ENCODE data around the gene TMTC4. TPM values are rescaled to one million over a fixed set of nuclear protein-coding genes. Genes with fewer than 3 reads are reported as not detected.
"Not testable (repeated sequence)": the region's sequence is repeated elsewhere in the genome, so short reads cannot be mapped to it uniquely, and the experiment has no call there.

Gene TMTC4
- total RNA-seq, 2 donors from 2014 or later = 16.1 to 18.1 TPM

DNA sequence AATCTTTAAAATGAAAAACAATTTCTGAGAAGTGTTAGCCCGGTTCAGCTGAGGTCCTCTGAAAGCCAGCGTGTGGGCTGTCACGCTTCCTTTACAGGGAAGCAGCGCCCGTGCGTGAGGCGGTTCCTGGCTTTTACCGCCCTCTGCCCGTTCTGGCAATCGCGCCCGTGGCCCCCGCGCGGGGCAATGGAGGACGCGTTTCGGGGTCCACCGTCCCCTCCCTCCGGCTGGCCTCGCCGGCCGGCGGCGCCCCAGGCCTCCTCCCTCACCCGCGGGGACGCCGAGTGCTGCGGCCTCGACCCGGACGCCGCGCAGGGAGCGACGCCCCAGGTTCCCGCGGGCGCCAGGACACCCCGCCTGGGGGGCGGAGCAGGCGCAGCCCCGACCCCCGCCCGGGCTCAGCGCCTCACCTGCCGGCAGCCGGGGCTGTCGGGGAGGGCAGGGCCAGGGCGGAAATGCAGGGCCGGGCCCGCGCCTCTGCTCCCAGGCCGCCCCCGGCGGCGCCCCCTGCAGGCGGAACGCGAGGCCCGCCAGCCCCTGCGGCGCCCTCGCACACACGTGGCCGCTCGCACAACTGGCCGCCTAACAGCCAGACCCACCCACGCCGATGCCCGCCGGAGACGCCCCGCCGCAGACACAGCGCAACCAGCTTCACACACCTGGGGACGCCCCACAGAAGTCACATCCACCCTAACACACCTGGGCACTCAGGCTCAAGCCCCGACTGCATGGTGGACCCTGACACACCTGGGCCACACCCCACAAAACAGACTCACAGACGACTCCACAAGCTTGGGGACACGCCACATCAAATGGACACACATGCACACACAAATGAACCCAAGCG lies 86.0 kb downstream of the TMTC4 start, which contains the start of gene GGACT:
TSS of gene GGACT (minus strand) at position 459 of the 847 bp plus-strand sequence. CDS start 56,198 bp downstream, outside the sequence.
- ATAC-seq (replicated peaks in 1 of 2) = peak; percentile 93 to 96
- H3K4me3 Mint-ChIP-seq = peak within 1 kb of the TSS; percentile 87 to 91
- peaks cover 0 to 2% of the 10 kb centered on the region in 2 donors for H3K9me3 Mint-ChIP-seq
- no peaks in the 10 kb centered on the region for H3K27me3 Mint-ChIP-seq (ENCODE audit: low read depth)
- peak; percentile 88 to 95 for DNase-seq
- H3K27ac Mint-ChIP-seq = peak within 1 kb of the TSS; percentile 94
- H3K4me1 Mint-ChIP-seq (ENCODE audit: low read depth) = peaks cover 35% of the 10 kb centered on the region
- H3K36me3 Mint-ChIP-seq (ENCODE audit: insufficient read depth in 2 of 2) = no peaks in the 10 kb centered on the region

DNA sequence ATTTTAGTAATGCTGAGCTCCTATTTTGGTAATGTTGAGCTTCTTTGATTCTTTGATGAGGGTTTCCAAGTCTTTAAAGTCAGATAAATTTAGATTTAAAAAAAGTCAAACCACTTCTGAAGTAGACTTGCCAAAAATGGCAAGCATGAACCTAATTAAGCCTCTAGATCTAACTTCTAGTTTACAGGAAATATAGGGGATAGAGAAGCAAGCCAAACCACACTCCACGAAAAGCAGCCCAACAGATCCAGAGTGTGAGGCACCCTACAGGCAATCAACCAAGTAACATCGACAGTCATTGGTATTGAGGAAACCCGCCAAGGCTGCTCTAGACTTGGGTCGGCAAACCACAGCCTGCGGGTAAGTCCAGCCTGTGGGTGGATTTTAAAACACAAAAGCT lies 89.7 kb downstream of the TMTC4 start:
- Mint-ChIP-seq H3K27ac (peak overlapping the region; percentile 72), H3K36me3 (ENCODE audit: insufficient read depth in 2 of 2) (no peaks in the 10 kb centered on the region), H3K9me3 (peaks cover 0 to 2% of the 10 kb centered on the region in 2 donors), H3K4me1 (ENCODE audit: low read depth) (peaks cover 56% of the 10 kb centered on the region), H3K4me3 (peak overlapping the region; percentile 15 to 53), H3K27me3 (ENCODE audit: low read depth) (no peaks in the 10 kb centered on the region)
- DNase-seq = no peak
- ATAC-seq (replicated peaks in 1 of 2) = no peak

DNA sequence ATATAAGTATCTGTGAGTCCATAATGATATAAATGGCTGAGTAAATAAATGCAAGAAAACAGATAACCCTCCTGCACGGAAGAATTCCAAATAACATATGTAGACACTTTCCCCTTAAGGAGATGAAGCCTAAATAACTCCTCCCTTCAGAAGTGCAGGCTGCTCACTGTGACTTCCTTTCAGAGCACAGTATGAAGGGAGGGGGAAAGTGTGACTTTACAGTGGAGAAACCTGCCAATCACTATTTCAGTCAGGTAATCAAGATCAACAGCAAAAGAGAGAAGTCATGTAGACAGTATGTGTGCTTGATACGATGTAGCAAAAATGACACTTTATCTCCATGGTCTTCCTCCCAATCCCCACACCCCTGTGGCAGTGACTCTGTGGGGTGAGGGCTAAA lies 93.1 kb downstream of the TMTC4 start:
- peaks cover 0 to 2% of the 10 kb centered on the region in 2 donors for H3K9me3 Mint-ChIP-seq
- no peak overlapping the region for H3K4me3 Mint-ChIP-seq
- H3K36me3 Mint-ChIP-seq (ENCODE audit: insufficient read depth in 2 of 2) = no peaks in the 10 kb centered on the region
- peaks cover 37% of the 10 kb centered on the region for H3K4me1 Mint-ChIP-seq (ENCODE audit: low read depth)
- no peaks in the 10 kb centered on the region for H3K27me3 Mint-ChIP-seq (ENCODE audit: low read depth)
- no peak overlapping the region for H3K27ac Mint-ChIP-seq
- peak; percentile 43 to 69 for ATAC-seq (replicated peaks in 1 of 2)
- no peak for DNase-seq

DNA sequence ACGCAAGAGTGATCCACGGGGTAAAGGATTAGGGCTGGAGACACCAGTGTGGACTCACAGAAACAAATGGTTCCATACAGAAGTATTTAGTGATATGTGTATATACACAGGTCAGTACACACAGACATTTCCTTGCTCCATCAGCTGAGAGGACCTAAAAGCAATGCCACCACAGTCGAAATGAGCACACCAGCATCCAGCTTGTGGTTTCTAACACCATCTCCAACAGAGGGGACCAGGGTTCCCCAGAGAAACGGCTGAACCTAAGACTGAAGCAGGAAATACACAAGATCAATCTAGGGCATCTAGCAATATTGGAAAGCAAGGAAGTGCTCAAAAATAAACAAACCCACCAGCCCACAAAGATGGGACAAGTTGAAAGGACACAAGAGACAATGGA lies 93.6 kb downstream of the TMTC4 start:
- DNase-seq (no peak), ATAC-seq (replicated peaks in 1 of 2) (no peak)
- Mint-ChIP-seq H3K27ac (no peak overlapping the region), H3K36me3 (ENCODE audit: insufficient read depth in 2 of 2) (no peaks in the 10 kb centered on the region), H3K4me3 (no peak overlapping the region), H3K9me3 (peaks cover 0 to 2% of the 10 kb centered on the region in 2 donors), H3K4me1 (ENCODE audit: low read depth) (peaks cover 36% of the 10 kb centered on the region), H3K27me3 (ENCODE audit: low read depth) (no peaks in the 10 kb centered on the region)

DNA sequence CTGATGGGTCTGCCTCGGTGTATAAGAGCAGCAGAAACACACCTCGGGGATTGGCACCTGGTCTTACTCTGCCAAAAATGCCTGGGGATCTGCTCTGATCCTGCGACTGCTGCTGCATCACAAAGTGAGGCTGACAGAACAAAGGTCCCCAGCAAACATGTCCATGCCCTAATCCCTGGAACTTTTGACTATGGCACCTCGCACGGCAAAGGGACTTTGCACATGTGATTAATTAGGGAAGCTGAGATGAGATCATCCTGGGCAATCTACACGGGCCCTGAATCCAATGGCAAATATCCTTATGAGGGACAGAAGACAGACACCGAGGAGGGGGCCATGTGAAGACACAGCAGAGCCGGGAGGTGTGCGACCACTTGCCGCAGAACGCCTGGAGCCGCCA lies 94.5 kb downstream of the TMTC4 start:
- Mint-ChIP-seq H3K27me3 (ENCODE audit: low read depth) (no peaks in the 10 kb centered on the region), H3K27ac (no peak overlapping the region)
- ATAC-seq (replicated peaks in 1 of 2) = no peak

DNA sequence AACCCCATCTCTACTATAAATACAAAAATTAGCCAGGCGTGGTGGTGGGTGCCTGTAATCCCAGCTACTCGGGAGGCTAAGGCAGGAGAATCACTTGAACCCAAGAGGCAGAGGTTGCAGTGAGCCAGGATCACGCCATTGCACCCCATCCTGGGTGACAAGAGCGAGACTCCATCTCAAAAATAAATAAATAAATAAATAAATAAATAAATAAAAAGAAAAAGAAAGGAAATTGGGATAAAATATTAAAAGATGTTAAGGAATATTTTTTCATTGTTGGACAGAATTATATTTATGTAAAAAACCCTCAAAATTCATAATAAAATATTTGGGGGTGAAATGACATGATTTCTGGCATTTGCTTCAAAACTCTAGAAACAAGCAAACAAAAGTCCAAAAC lies 97.4 kb downstream of the TMTC4 start:
- H3K4me3 Mint-ChIP-seq; H3K27ac Mint-ChIP-seq; H3K36me3 Mint-ChIP-seq (ENCODE audit: insufficient read depth in 2 of 2); DNase-seq; ATAC-seq (replicated peaks in 1 of 2); H3K27me3 Mint-ChIP-seq (ENCODE audit: low read depth); H3K9me3 Mint-ChIP-seq: not testable (repeated sequence)
- H3K4me1 Mint-ChIP-seq (ENCODE audit: low read depth) = peaks cover 38% of the 10 kb centered on the region

More for the DNA sequence above, 94.5 kb downstream of the TMTC4 start:
- Mint-ChIP-seq H3K4me1 (ENCODE audit: low read depth) (peaks cover 33% of the 10 kb centered on the region), H3K36me3 (ENCODE audit: insufficient read depth in 2 of 2) (no peaks in the 10 kb centered on the region), H3K4me3 (no peak overlapping the region), H3K9me3 (peaks cover 0 to 2% of the 10 kb centered on the region in 2 donors)
- DNase-seq = no peak

DNA sequence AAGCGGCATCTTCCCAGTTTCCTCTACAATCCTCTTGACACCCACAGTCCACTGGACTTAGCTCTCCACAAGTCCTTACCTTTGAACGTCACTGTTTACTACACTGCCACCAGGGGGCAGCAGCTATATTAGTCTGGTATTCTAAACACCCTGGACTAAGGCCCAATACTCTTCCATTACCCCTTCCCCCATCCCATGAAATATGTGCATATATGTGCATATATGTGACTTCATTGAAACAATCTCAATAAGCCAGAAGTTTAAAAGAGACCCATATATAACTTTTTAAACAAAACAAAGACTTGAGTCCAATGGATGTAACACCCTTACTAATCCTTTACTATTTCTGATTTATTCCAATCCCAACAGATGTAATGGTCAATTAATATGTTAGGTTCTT lies 101.5 kb downstream of the TMTC4 start:
- no peaks in the 10 kb centered on the region for H3K27me3 Mint-ChIP-seq (ENCODE audit: low read depth)
- H3K4me3 Mint-ChIP-seq = no peak overlapping the region
- DNase-seq (peak; percentile 77 to 80), ATAC-seq (replicated peaks in 1 of 2) (peak; percentile 77 to 82)
- peaks cover 22% of the 10 kb centered on the region for H3K4me1 Mint-ChIP-seq (ENCODE audit: low read depth)
- H3K27ac Mint-ChIP-seq = no peak overlapping the region
- H3K9me3 Mint-ChIP-seq = no peaks in the 10 kb centered on the region
- no peaks in the 10 kb centered on the region for H3K36me3 Mint-ChIP-seq (ENCODE audit: insufficient read depth in 2 of 2)

DNA sequence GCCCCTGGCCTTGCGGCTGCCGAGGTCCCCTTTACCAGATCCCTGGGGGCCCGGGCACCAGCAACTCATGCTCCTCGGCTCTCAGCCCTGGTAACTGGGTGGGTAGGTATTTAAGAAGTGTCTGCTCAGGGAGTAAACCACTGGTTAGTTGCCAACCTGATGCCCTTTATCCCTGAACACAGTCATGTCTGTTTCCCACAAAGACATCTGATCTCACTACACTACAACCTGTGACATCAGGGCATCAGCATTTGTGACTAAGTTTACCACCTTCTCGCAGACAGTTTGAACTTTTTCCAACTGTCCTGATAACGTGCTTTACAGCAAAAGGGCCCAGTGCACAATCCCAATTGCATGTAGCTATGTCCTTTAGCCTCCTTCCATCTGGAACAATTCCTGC lies 108.1 kb downstream of the TMTC4 start:
- Mint-ChIP-seq H3K9me3 (no peaks in the 10 kb centered on the region), H3K4me1 (ENCODE audit: low read depth) (no peaks in the 10 kb centered on the region), H3K27me3 (ENCODE audit: low read depth) (no peaks in the 10 kb centered on the region), H3K27ac (no peak overlapping the region), H3K36me3 (ENCODE audit: insufficient read depth in 2 of 2) (peaks cover 0 to 2% of the 10 kb centered on the region in 2 donors), H3K4me3 (no peak overlapping the region)
- ATAC-seq (replicated peaks in 1 of 2) (no peak), DNase-seq (no peak)

DNA sequence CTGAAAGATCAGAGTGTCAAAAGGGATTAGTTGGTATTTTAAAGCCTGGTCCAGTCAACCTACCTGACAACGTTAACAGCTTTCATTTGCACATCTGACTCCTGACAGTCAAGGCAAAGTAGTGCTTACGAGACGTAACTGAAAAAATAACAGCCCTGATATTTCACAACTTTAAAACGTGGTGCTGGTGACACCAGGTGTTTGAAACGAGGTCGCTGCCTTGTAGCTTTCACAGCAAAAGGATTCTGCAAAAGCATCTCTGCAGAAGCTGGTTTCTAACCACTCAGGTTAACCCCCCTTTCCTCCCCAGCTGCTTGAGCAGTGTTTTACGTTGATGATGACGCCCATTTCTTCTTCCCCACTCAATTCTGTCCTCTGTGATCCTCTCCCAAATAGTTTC lies 109.3 kb downstream of the TMTC4 start:
- Mint-ChIP-seq H3K27ac (no peak overlapping the region), H3K27me3 (ENCODE audit: low read depth) (no peaks in the 10 kb centered on the region), H3K4me3 (no peak overlapping the region), H3K9me3 (no peaks in the 10 kb centered on the region), H3K36me3 (ENCODE audit: insufficient read depth in 2 of 2) (peaks cover 0 to 2% of the 10 kb centered on the region in 2 donors), H3K4me1 (ENCODE audit: low read depth) (no peaks in the 10 kb centered on the region)
- ATAC-seq (replicated peaks in 1 of 2) (peak in 1 of 2 donors; percentile 42), DNase-seq (no peak)

DNA sequence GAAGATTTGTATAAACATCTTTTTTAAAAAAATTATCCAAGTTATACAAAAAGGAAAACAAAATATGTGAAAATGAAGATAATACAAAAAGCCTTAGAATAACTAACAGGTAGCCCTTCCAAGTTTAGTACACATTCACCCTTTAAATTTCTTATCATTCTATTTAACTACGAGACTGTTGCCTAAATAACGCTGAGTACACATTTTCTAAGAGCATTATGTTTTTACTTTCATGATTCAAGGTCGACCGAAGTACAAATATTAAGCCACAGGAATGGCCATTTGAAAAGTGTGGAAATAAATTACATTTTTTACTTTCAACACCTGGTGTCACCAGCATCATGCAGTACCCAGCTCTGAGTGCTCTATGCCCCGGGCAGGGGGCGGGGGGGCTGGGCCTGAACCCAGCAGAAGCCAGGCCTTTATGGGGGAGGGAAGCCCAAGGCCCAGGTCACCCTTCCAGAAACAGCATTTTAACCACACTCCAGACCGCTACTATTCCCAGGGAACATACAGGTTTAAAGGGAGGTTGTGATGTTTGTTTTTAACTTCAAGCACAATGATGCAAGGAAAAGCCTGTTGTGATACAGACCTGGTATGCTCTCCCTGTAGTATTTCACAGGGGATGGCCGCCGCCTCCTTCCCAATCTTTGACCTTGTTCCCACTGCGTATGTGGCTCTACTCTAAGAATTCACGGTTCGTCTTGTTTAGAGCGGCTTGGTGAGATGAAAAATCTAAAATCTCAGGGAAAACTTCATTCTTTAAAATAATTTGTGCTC lies 110.0 kb downstream of the TMTC4 start:
- H3K4me3 Mint-ChIP-seq = no peak overlapping the region
- DNase-seq (no peak), ATAC-seq (replicated peaks in 1 of 2) (no peak)
- no peak overlapping the region for H3K27ac Mint-ChIP-seq
- no peaks in the 10 kb centered on the region for H3K27me3 Mint-ChIP-seq (ENCODE audit: low read depth)
- H3K9me3 Mint-ChIP-seq = no peaks in the 10 kb centered on the region
- peaks cover 0 to 2% of the 10 kb centered on the region in 2 donors for H3K36me3 Mint-ChIP-seq (ENCODE audit: insufficient read depth in 2 of 2)
- no peaks in the 10 kb centered on the region for H3K4me1 Mint-ChIP-seq (ENCODE audit: low read depth)

DNA sequence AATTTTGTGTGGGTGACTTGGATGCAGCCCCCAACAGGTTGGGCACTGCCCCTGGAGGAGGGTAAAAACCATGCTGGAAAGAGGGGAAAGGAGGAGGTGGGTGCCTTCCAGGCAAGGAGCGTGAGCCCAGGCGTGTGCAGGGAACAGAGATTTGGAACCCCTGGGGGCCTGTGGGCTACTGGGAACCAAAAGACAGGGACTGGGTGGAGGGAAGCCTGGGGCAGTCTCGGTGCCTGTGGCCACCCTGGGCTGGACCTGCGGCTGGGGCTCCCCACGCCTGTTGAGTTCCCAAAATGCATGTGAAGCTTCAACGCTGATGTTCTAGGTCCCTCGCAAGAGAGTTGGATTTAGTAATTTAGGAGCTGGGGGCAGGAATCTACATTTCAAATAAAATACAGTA lies 110.8 kb downstream of the TMTC4 start:
- Mint-ChIP-seq H3K4me3 (no peak overlapping the region), H3K4me1 (ENCODE audit: low read depth) (no peaks in the 10 kb centered on the region), H3K27me3 (ENCODE audit: low read depth) (no peaks in the 10 kb centered on the region), H3K27ac (no peak overlapping the region), H3K36me3 (ENCODE audit: insufficient read depth in 2 of 2) (peaks cover 0 to 2% of the 10 kb centered on the region in 2 donors), H3K9me3 (no peaks in the 10 kb centered on the region)
- no peak for DNase-seq
- no peak for ATAC-seq (replicated peaks in 1 of 2)

DNA sequence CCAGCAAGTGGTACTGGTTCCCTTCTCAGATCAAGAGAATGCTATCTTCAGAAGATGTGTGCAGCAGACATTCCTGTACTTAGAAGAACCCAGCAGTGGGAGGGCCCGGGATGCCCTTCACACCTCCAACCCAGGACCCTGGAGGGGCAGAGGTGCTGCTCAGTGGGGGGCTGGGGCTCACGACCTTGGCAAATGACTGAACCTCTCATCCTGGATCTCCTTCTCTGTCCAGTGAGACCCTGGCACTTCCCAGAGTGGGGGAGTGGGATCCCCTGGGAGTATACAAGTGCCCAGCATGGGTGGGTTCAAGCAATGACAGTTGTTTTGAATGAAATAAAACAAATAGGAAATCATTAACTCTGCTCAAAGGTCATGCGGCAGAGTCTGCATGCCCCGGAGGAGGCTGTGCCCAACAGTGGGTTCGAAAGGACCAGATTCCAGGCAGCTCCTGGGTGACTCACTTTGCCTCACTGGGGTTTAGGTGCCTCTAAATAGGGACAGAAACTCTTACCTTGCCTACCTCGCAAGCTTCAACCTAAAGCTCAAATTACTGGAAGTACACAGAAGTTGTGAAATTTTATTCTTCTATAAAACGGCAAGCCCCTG lies 112.9 kb downstream of the TMTC4 start:
- H3K27me3 Mint-ChIP-seq (ENCODE audit: low read depth) = no peaks in the 10 kb centered on the region
- peaks cover 0 to 2% of the 10 kb centered on the region in 2 donors for H3K36me3 Mint-ChIP-seq (ENCODE audit: insufficient read depth in 2 of 2)
- no peaks in the 10 kb centered on the region for H3K4me1 Mint-ChIP-seq (ENCODE audit: low read depth)
- DNase-seq = no peak
- H3K4me3 Mint-ChIP-seq = no peak overlapping the region
- H3K27ac Mint-ChIP-seq = no peak overlapping the region
- no peak for ATAC-seq (replicated peaks in 1 of 2)
- H3K9me3 Mint-ChIP-seq = no peaks in the 10 kb centered on the region

DNA sequence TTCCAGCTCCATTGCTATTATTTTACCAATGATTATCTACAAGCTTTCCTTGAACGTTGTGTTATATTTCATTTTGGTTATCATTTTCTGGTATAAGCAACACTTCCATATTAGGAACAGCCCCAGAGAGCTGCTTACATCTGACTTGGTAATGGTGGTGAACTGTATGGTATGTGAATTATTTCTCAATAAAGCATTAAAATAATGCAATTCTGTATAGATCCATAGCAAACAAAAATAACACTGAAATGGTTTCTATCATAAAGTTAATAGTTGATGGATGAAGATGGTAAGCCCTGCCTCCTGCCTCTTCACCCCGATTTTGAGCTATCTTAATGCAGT lies 113.5 kb downstream of the TMTC4 start:
- ATAC-seq (replicated peaks in 1 of 2) (no peak), DNase-seq (no peak)
- Mint-ChIP-seq H3K27me3 (ENCODE audit: low read depth) (no peaks in the 10 kb centered on the region), H3K9me3 (no peaks in the 10 kb centered on the region), H3K36me3 (ENCODE audit: insufficient read depth in 2 of 2) (no peaks in the 10 kb centered on the region), H3K4me1 (ENCODE audit: low read depth) (no peaks in the 10 kb centered on the region), H3K4me3 (no peak overlapping the region), H3K27ac (no peak overlapping the region)
